GM18505 (cell line): Measurements from ENCODE around the gene C3orf85.
"Not testable (repeated sequence)": the region's sequence is repeated elsewhere in the genome, so short reads cannot be mapped to it uniquely, and the experiment has no call there.

ENCODE experiments used
- ATAC-seq: cut with Tn5 transposase; IDR thresholded peaks from one replicate; pipeline ENCODE4 v1.9.1; 2021; ENCODE audit not compliant: unreplicated experiment
- POLR2A ChIP-seq: IDR thresholded peaks from 4 replicates; pipeline ENCODE4 v1.6.1; 2011; ENCODE audit warnings: borderline replicate concordance; ENCODE audit not compliant: insufficient read depth, insufficient read length; ENCODE audit errors: extremely low read depth

C3orf85 gene

GRCh38 chr3:109131276-109131675 is 5.2 kb upstream of the C3orf85 start:
- ATAC-seq = no peak
- no peak for TF ChIP-seq POLR2A

GRCh38 chr3:109132801-109133473 is 3.6 kb upstream of the C3orf85 start:
- no peak for ATAC-seq
- TF ChIP-seq POLR2A = no peak

- not testable (repeated sequence) for ATAC-seq
Observed at GRCh38 chr3:109133474-109133816, 3.1 kb upstream of the C3orf85 start.

DNA sequence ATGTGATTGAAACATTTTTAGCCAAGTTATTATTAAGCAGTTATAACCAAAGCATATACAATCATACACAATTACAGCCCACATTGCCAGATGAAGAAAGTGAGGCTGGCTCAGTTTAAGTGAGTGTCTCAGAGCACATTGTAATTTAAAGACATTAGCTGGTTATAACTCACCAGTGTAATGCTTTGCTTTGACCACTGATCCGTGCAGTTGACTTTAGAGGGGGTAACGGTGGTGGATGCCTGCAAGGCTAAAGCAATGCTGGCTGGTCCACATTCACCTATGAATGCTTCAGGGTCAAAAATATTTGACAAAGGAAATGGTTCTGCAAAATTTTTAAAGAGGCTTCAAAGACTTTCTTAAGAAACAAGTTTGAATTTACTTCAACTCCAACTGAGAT is 1.2 kb downstream of the C3orf85 start:
- ATAC-seq = no peak
- TF ChIP-seq POLR2A = no peak

DNA sequence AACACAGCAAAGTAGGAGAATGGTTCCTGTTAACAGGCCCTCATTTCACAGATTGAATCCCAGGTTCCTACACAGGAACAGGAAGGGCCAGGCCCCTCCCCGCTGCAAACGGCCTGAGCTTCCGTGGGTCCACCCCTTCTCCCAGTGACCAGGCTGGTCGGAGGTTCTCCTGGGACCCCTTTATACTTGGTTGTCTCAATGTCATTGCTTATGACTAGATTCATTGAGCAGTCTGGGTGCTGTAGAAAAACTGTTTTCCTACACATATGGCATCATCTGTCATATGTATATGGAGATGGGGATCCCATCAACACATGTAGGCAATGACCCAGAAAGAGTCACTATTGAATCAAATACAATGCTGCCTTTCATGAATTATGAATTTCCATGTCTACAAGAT is 3.8 kb downstream of the C3orf85 start:
- no peak for TF ChIP-seq POLR2A
- ATAC-seq = no peak

- no peak for ATAC-seq
Observed at GRCh38 chr3:109143646-109144045, 7.1 kb downstream of the C3orf85 start.

GRCh38 chr3:109149078-109149477 is 12.6 kb downstream of the C3orf85 start:
- ATAC-seq = no peak
- no peak for TF ChIP-seq POLR2A

More at GRCh38 chr3:109143646-109144045, 7.1 kb downstream of the C3orf85 start:
- no peak for TF ChIP-seq POLR2A

DNA sequence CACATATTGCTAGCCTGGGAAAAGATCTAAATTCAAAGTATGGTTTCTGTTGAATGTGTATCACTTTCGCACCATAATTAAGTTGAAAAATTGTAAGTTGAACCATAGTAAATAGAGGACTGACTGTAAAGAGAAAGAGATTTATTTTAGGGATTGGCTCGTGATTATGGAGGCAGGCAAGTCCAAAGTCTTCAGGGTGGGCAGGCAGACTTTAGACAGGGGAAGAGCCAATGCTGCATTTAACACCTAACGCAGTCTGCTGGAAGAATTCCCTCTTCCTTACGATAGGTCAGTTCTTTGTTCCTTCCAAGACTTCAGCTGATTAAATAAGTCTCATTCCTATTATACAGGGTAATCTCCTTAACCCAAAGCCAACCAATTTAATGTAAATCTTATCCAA is 15.8 kb downstream of the C3orf85 start:
- ATAC-seq = no peak
- TF ChIP-seq POLR2A = no peak

- no peak for ATAC-seq
- no peak for TF ChIP-seq POLR2A
Observed at GRCh38 chr3:109154979-109155378, 18.5 kb downstream of the C3orf85 start.

GRCh38 chr3:109155828-109156227 is 19.3 kb downstream of the C3orf85 start:
- no peak for TF ChIP-seq POLR2A
- ATAC-seq = no peak

- no peak for ATAC-seq
- no peak for TF ChIP-seq POLR2A
Observed at GRCh38 chr3:109161487-109162123, 25.1 kb downstream of the C3orf85 start.

DNA sequence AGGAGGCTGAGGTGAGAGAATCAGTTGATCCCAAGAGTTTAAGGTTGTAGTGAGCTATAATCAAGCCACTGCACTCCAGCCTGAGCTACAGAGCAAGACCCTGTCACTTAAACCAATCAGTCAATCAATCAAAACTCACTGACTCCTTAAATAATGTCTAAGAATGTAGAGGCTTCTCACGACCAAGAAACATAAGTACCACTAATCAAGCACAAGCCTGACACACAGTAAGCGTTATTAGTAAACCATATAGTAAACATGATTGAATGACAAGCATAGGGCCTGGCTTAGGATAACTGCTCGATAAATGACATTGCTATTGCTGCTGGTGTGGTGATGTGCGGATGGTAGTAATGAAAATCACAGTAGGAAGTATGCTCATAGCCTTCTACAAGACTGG is 29.4 kb downstream of the C3orf85 start:
- no peak for TF ChIP-seq POLR2A
- no peak for ATAC-seq

DNA sequence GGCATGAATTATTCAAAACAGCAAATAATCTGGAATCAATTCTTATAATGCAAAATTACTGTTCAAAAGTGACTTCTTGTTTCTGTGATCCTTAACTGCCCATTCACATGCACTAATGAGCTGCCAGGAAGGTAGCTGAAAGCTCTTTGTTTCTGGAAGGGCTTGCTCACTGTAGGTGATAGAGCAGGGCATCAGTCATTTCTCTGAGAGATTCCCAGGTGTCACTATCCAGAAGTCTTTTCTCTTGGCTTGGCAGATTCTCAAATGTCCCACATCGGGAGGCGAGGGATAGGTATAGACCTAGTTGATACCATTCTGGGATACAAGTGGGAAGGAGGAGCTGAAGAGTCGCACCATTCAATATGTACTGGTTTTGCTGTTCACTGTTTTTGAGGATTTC is 35.0 kb downstream of the C3orf85 start:
- ATAC-seq = no peak

GRCh38 chr3:109175411-109175810 is 38.9 kb downstream of the C3orf85 start:
- no peak for TF ChIP-seq POLR2A
- ATAC-seq = no peak

More for the DNA sequence above, 35.0 kb downstream of the C3orf85 start:
- no peak for TF ChIP-seq POLR2A

DNA sequence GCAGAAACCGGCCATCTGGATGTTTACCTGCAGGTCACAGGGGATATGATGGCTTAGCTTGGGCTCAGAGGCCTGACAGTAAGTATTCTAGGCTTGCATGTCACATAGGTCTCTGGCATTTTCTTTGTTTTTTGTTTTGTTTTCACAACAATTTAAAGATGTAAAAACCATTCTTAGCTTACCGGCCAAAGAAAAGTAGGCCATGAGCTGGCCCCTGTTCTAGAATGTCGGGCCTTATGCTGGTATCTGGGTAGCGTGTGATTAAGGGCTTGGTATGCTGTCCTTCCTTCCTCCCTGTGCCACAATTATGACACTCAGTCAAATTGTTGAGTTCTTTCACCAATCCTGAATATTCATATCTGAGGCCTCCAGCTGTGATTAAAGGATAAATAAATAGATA is 40.2 kb downstream of the C3orf85 start:
- no peak for TF ChIP-seq POLR2A
- ATAC-seq = no peak

DNA sequence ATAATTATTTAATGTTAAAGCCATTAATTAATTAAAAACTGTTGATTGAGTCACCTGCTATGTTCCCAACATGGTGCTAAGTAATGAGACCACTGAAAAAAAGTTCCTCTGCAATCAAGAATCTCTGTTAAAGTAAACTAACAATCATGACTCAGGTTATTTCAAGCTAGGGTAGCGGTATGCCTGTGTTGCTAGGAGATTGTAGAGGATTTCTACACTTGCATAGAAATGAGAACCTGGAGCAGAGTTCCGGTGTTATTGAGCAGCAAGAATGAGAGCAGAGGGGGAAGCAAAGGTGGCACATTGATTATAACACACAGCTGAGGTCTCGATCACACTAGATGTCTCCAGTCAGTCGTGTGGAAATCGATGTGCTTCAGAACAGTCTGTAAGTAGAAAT is 41.4 kb downstream of the C3orf85 start:
- TF ChIP-seq POLR2A = no peak
- ATAC-seq = no peak

DNA sequence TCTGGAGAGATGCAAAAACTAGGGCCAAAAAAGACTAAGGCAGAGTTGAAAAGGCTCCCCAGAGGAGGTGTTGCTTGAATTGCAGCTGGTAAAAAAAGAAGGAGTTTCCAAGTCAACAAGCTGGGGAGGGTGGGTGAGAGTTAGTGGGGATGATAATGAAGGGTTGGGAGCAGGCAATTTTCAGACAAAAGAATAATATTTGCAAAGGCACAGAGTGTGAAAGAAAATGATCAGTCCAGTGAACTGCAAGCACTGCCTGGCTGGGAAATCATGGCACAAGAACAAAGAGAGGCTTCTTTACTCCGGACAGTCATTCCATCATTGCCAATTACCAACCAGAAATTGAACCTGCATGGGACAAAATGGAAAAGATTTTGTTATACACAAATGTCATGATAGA is 42.2 kb downstream of the C3orf85 start:
- TF ChIP-seq POLR2A = no peak
- no peak for ATAC-seq
